ENCODE results near the gene AMIGO2. TPM values are rescaled to one million over a fixed set of nuclear protein-coding genes. Genes with fewer than 3 reads are reported as not detected.

AMIGO2 gene
- polyA plus RNA-seq, 12 donors = 1.4 to 4.2 (median 1.9) TPM; not detected in 1

GRCh38 chr12:47033789-47034555, 45.8 kb downstream of the AMIGO2 start:
- DNase-seq = no peak

GRCh38 chr12:47033081-47033480, 46.7 kb downstream of the AMIGO2 start:
- DNase-seq = no peak

- peak; percentile 45 for DNase-seq
These were observed 47.1 kb downstream of the AMIGO2 start for GRCh38 chr12:47032644-47033043.

- DNase-seq = no peak
These were observed 49.9 kb downstream of the AMIGO2 start for GRCh38 chr12:47029903-47030302.

GRCh38 chr12:47028981-47029708, 50.6 kb downstream of the AMIGO2 start:
- DNase-seq = no peak

- no peak for DNase-seq
These were observed 51.6 kb downstream of the AMIGO2 start for GRCh38 chr12:47028186-47028585.

Other genes with a start within 250 kb of the AMIGO2 start
- 1 to 10 TPM in 1 of 12 donors, under 1 TPM in 9, not detected in 2; 0.24 to 3.0 (median 0.64) TPM for gene PCED1B, start 338 bp downstream of the AMIGO2 start, polyA plus RNA-seq (ENCODE audit: insufficient read length in 12 of 12)

Data from muscle of arm (tissue), 12 donors.